ENCODE data around the gene WBP4.

- TF ChIP-seq, protein P1, sequence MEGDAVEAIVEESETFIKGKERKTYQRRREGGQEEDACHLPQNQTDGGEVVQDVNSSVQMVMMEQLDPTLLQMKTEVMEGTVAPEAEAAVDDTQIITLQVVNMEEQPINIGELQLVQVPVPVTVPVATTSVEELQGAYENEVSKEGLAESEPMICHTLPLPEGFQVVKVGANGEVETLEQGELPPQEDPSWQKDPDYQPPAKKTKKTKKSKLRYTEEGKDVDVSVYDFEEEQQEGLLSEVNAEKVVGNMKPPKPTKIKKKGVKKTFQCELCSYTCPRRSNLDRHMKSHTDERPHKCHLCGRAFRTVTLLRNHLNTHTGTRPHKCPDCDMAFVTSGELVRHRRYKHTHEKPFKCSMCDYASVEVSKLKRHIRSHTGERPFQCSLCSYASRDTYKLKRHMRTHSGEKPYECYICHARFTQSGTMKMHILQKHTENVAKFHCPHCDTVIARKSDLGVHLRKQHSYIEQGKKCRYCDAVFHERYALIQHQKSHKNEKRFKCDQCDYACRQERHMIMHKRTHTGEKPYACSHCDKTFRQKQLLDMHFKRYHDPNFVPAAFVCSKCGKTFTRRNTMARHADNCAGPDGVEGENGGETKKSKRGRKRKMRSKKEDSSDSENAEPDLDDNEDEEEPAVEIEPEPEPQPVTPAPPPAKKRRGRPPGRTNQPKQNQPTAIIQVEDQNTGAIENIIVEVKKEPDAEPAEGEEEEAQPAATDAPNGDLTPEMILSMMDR (IDR thresholded peaks at IDR 0.05; ENCODE audit: low read depth, low read length) = peak; percentile 73
- TF ChIP-seq EZH2phosphoT487 (IDR thresholded peaks at IDR 0.05; ENCODE audit: low read depth) = no peak
Measured at GRCh38 chr13:41075034-41075433, 13.7 kb downstream of the WBP4 start.
